ENCODE results near the gene CDHR2. TPM values are rescaled to one million over a fixed set of nuclear protein-coding genes. Genes with fewer than 3 reads are reported as not detected.

CDHR2 gene
- total and polyA plus RNA-seq, 2 of the 13 experiments (the other 11 are each of a cell fraction or from before 2014, with no cell fraction given): 17.9 to 20.9 TPM

GRCh38 chr5:176587398-176587797, 38.3 kb downstream of the CDHR2 start:
- CTCF ChIA-PET (ENCODE audit: low intra/inter-chr PET ratio, low total read pairs): no interaction called here
- POLR2A ChIA-PET: no interaction called here
- Histone ChIP-seq H3K79me2 (ENCODE audit: insufficient read depth, low read length) (no peaks in the 10 kb centered on the region), H3K9me3 (ENCODE audit: low read length) (peaks cover 16% of the 10 kb centered on the region), H3K36me3 (replicated peaks in 1 of 2; ENCODE audit: control insufficient read depth in 1 of 2, insufficient read depth in 2 of 2, low read length in 2 of 2) (peaks cover 0 to 29% of the 10 kb centered on the region in 2 experiments; a peak in 3 of 5 replicates), H3K4me1 (ENCODE audit: insufficient read depth, low read length) (no peaks in the 10 kb centered on the region), H3K4me2 (ENCODE audit: low read depth, low read length) (no peak overlapping the region), H3K9ac (ENCODE audit: insufficient read depth, low read depth, low read length) (no peak overlapping the region), H3K27ac (ENCODE audit: extremely low read length, insufficient read depth, low read length) (no peak overlapping the region), H3K4me3 (replicated peaks in 1 of 3; ENCODE audit: insufficient read depth in 1 of 3, low read depth in 2 of 3, low read length in 3 of 3) (no peak overlapping the region), H4K20me1 (ENCODE audit: insufficient read depth, low read length) (no peaks in the 10 kb centered on the region), H2AFZ (ENCODE audit: low read length) (no peak overlapping the region), H3K27me3 (ENCODE audit: control insufficient read depth in 1 of 2, insufficient read depth in 2 of 2, low read length in 2 of 2) (no peaks in the 10 kb centered on the region)
- ATAC-seq (no peak), DNase-seq (ENCODE audit: low spot score) (no peak), FAIRE-seq (no peak)
- TF ChIP-seq RXRA (CRISPR knock-in tag; IDR thresholded peaks at IDR 0.05): no peak
- no peak for TF ChIP-seq ZNF691 (CRISPR knock-in tag; IDR thresholded peaks at IDR 0.05; ENCODE audit: borderline replicate concordance, low read depth)
- TF ChIP-seq IRF9 (CRISPR knock-in tag; IDR thresholded peaks at IDR 0.05; ENCODE audit: borderline replicate concordance): no peak
- no peak for TF ChIP-seq NR2F2 (IDR thresholded peaks at IDR 0.05; ENCODE audit: borderline replicate concordance, low read depth)
- TF ChIP-seq FOXJ3 (CRISPR knock-in tag; IDR thresholded peaks at IDR 0.05; ENCODE audit: borderline replicate concordance): no peak
- TF ChIP-seq MXD1 (CRISPR knock-in tag; IDR thresholded peaks at IDR 0.05): no peak
- TF ChIP-seq ZNF138 (CRISPR knock-in tag; IDR thresholded peaks at IDR 0.05; ENCODE audit: low read depth): no peak
- TF ChIP-seq ZNF431 (CRISPR knock-in tag; IDR thresholded peaks at IDR 0.05; ENCODE audit: borderline replicate concordance, low read depth): no peak
- TF ChIP-seq HNRNPH1 (optimal IDR thresholded peaks at IDR 0.05; ENCODE audit: low read depth, low read length): no peak
- no peak for TF ChIP-seq ZNF501 (CRISPR knock-in tag; IDR thresholded peaks at IDR 0.05)
- no peak for TF ChIP-seq FOXC1 (CRISPR knock-in tag; IDR thresholded peaks at IDR 0.05; ENCODE audit: borderline replicate concordance)
- no peak for TF ChIP-seq LBX2 (CRISPR knock-in tag; IDR thresholded peaks at IDR 0.05; ENCODE audit: borderline replicate concordance)
- no peak for TF ChIP-seq SIN3A (IDR thresholded peaks at IDR 0.05; ENCODE audit: borderline replicate concordance, low read depth, low read length)
- TF ChIP-seq ZFP36L1 (CRISPR knock-in tag; IDR thresholded peaks at IDR 0.05): no peak
- TF ChIP-seq ZMYM3 (CRISPR knock-in tag; IDR thresholded peaks at IDR 0.05): no peak
- no peak for TF ChIP-seq ZBTB21 (CRISPR knock-in tag; IDR thresholded peaks at IDR 0.05)
- no peak for TF ChIP-seq MYPOP (CRISPR knock-in tag; IDR thresholded peaks at IDR 0.05)
- intact Hi-C loops (cut with micrococcal nuclease; ENCODE audit: unreplicated experiment) (no loop called here), in situ Hi-C loops (cut with HindIII; ENCODE audit: extremely low pct_ligation_motif_present, low pct_unique_long_range_greater_than_20kb) (loop anchor here (25.0 kb wide), 1 partner anchor 850 kb away; no protein-coding TSS in a partner anchor)
- WGBS (ENCODE audit: low lambda C conversion rate): 95% methylated on average over 6 of the region's 7 CpGs
- no TSS peak for BruUV-seq (replicated peaks)

Data from HepG2 (cell line).